ENCODE data around the gene TRIM46.

DNA sequence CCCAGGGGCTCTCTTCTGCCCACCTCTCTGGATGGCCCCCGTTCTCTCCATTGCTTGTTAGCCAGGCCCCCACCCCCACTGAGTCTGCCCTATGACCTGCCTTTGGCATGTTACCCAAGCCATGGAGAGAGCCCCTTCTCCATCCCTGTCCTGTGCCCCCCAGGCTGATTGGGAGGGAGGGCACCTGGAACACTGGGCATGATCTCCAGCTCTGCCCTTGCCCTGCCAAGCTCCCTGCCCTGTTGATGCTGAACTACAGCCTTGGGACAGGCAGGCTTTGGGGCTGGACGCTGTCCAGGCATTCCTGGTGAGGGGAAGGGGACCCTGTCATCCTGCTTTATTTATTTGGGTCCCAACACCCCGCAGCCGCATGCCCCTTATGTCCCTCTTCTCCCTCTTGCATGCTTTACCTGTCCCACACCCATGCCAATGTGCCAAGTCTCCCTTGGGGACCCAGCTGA lies 10.7 kb downstream of the TRIM46 start:
- TF ChIP-seq ELF4 (CRISPR knock-in tag; IDR thresholded peaks at IDR 0.05) (no peak), NCOR1 (IDR thresholded peaks at IDR 0.05) (no peak), POLR2A (conservative IDR thresholded peaks at IDR 0.05) (no peak), HCFC1 (IDR thresholded peaks at IDR 0.05; ENCODE audit: low read depth, low read length) (no peak)
